Coronary artery (tissue), 2 donors: ENCODE results near the gene ANGPTL4.

Experiments
- DNase-seq: peaks from one replicate; pipeline ENCODE4 v3.0.0-alpha.2; 2017; ENCODE audit warnings: low spot score
- H3K27ac ChIP-seq, 2 donors: fragments of 200-600 bp; sonication (generic); one replicate each; pipeline ENCODE4 v1.5.1; 2016 to 2019
- H3K4me3 ChIP-seq: fragments of 200-600 bp; sonication (generic); 2 replicates; pipeline ENCODE4 v1.5.1; 2016; ENCODE audit warnings: mild to moderate bottlenecking, moderate library complexity
- TF ChIP-seq, protein P1 (sequence below): fragments of 200-600 bp; sonication (generic); IDR thresholded peaks from one replicate; pipeline ENCODE4 v1.5.1; 2019; ENCODE audit warnings: antibody characterized with exemption

The ANGPTL4 gene

DNA sequence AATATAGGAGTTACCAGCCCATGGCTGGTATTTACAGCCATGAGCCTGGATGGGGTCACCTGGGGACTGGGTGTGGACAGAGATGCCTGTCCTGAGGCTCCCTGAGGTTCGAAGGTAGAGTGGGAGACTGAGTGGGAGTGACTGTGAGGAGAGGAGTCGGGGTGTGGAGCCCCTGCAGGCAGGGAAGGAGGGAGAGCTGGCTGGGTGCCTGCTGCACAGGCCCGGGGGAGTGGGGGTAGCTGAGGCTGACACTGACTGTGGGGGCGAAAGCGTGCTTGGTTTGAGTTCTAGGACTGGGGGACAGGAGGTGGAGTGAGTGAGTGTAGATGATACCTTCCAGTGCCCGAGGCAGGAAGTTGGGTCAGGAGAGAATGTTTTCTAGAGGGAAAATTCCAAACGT, 33.3 kb downstream of the ANGPTL4 start:
- H3K27ac ChIP-seq, result peak overlapping the region in 1 of 2 donors; percentile 35
- TF ChIP-seq, protein P1, sequence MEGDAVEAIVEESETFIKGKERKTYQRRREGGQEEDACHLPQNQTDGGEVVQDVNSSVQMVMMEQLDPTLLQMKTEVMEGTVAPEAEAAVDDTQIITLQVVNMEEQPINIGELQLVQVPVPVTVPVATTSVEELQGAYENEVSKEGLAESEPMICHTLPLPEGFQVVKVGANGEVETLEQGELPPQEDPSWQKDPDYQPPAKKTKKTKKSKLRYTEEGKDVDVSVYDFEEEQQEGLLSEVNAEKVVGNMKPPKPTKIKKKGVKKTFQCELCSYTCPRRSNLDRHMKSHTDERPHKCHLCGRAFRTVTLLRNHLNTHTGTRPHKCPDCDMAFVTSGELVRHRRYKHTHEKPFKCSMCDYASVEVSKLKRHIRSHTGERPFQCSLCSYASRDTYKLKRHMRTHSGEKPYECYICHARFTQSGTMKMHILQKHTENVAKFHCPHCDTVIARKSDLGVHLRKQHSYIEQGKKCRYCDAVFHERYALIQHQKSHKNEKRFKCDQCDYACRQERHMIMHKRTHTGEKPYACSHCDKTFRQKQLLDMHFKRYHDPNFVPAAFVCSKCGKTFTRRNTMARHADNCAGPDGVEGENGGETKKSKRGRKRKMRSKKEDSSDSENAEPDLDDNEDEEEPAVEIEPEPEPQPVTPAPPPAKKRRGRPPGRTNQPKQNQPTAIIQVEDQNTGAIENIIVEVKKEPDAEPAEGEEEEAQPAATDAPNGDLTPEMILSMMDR, result no peak
- DNase-seq, result no peak
- H3K4me3 ChIP-seq, result no peak overlapping the region

DNA sequence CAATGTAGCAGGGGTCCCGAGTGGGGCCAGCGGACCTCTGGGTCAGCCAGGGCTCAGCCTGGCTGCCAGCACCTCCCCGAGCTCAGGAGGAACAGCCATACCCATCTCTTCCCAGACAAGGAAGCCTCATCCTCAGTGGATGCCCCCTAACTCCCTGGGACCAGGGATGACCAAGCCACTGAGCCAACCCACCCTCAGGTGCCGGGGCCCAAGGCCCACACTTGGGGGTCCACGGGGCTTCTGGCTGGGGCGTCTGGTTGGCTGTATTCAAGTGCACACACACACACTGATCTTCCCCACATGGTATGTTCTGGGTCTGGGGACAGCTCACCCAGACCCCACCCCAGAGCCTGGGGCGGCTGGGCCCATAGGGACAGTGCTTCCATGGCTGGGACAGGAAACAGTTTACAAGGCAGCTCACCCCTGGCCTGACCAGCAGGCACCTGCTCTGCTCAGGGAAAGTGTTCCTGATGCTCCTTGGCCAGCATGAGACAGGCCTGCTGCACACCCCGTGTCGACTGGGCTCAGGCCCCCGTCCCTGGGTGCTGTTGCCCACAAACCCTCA, 33.9 kb downstream of the ANGPTL4 start:
- Histone ChIP-seq H3K4me3 (no peak overlapping the region), H3K27ac (peak overlapping the region in 1 of 2 donors; percentile 35)
- no peak for DNase-seq
- TF ChIP-seq, protein P1, result no peak

DNA sequence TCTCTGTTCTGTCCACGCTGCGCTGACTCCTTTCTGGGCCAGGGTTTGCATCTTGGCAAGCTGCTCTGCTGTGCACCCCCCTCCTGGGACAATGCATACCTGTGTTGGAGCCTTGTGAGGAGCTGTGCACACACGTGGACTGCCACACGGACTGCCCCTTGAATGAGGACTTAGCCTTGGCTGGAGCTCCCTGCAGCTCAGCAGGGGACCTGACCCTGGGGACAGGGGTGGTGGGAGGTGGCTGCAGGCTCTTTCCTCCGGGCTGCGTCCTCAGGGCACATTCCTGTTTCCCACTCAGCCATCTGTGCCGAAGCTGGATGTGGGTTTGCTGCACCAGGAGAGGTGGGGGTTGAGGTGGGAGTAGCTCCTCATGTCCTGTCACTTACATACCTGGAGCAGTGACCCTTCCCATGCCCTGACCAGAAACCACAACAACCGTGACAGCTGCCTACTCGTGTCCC, 34.4 kb downstream of the ANGPTL4 start:
- TF ChIP-seq, protein P1, result no peak
- no peak overlapping the region for H3K27ac ChIP-seq
- no peak overlapping the region for H3K4me3 ChIP-seq
- no peak for DNase-seq

DNA sequence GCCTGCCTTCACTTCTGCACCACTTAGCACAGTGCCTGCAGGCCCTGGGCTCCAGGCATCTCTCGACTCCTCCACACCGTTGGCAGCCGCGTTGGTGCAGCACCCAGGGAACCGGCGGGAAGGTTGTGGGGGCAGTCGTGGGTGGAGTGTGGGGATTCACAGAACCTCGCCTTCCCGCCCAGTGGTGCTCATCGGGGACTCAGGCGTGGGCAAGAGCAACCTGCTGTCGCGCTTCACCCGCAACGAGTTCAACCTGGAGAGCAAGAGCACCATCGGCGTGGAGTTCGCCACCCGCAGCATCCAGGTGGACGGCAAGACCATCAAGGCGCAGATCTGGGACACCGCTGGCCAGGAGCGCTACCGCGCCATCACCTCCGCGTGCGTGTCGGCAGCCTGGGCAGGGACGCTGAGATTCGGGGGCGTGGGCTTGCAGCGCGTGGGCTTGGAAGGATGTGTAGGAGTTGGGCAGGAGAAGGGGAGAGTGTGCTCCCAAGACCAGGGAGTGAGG, 35.8 kb downstream of the ANGPTL4 start:
- Histone ChIP-seq H3K4me3 (no peak overlapping the region), H3K27ac (no peak overlapping the region)
- no peak for DNase-seq
- TF ChIP-seq, protein P1, result no peak

DNA sequence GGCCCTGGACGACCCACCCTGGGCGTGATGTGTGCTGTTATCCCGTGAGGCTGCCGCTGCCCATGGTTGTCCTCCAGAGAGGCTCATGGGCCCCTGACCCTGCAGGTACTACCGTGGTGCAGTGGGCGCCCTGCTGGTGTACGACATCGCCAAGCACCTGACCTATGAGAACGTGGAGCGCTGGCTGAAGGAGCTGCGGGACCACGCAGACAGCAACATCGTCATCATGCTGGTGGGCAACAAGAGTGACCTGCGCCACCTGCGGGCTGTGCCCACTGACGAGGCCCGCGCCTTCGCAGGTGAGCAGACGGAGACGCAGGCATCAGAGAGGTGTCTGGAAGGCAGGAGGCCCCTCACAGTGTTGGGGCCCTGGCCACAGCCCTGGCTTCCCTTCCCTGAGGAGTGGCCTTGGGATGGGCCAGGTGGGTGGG, 38.0 kb downstream of the ANGPTL4 start:
- Histone ChIP-seq H3K27ac (no peak overlapping the region), H3K4me3 (no peak overlapping the region)
- no peak for DNase-seq
- TF ChIP-seq, protein P1, result no peak

DNA sequence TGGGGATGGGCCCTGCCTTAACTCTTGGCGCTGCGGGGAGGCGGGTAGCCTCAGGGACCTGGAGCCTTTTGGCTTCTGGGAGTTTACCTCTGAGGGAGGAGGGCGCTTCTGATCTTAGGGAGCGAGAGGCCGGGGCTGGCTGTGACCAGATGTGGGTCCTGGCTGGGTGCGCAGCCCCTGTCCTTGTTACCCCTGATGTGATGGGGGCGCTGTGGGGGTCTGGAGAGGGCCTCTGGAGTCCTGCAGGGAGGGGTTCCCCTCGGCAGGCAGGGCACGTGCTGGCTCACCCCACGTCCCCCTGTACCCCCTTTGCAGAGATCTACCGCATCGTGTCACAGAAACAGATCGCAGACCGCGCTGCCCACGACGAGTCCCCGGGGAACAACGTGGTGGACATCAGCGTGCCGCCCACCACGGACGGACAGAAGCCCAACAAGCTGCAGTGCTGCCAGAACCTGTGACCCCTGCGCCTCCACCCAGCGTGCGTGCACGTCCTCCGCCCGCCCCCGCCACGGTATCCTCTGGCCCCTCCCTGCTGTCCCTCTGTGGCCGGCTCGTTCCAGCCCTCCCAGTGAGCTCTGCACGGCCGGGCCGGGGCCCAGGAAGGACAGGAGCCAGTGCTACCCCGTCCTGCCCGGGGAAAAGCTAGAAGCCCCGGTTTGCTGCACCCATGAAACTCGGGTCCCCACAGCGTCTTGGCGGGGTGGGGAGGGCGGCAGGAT, 39.3 kb downstream of the ANGPTL4 start:
- Histone ChIP-seq H3K4me3 (no peak overlapping the region), H3K27ac (no peak overlapping the region)
- no peak for DNase-seq
- TF ChIP-seq, protein P1, result no peak

DNA sequence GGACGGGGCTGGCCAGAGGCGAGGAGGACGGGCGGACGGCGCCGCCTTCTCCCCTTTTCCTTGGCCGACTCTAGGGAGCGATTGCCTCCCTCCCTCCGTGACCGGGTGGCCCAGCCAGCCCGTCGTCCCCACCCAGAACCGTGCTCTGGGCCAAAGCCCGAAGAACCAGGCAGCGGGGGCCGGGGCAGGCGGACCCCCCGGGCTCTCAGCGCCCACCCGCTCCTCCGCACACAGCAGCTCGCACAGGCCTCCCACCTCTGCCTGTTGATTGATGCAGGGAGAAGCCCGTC, 39.8 kb downstream of the ANGPTL4 start:
- TF ChIP-seq, protein P1, result no peak
- H3K4me3 ChIP-seq, result no peak overlapping the region
- no peak for DNase-seq
- no peak overlapping the region for H3K27ac ChIP-seq
